PC-3 (cell line): Measurements from ENCODE around the gene HOXA9. TPM values are rescaled to one million over a fixed set of nuclear protein-coding genes. Genes with fewer than 3 reads are reported as not detected.

Source experiments
- ATAC-seq: fragments of 200-7000 bp; cut with Tn5 transposase; 2 replicates; pipeline ENCODE4 v1.9.1; 2020; ENCODE audit warnings: mild to moderate bottlenecking, moderate library complexity
- BruUV-seq: library from RNA; stranded (reverse); fragments of 400-500 nt; replicated peaks from 2 replicates; lab custom pipeline; 2021; lab: Mats Ljungman, UMichigan
- CTCF ChIA-PET: fragments of 300-600 bp; sonication (Branson Sonifier 250); formaldehyde crosslinking; loops from one replicate; lab custom pipeline; 2022; ENCODE audit warnings: antibody characterized with exemption; lab: Charles Lee
- POLR2A ChIA-PET: fragments of 300-600 bp; sonication (Branson Sonifier 250); formaldehyde crosslinking; loops from one replicate; lab custom pipeline; 2022; ENCODE audit warnings: antibody characterized with exemption; ENCODE audit not compliant: unreplicated experiment; lab: Charles Lee
- DNase-seq: peaks from one replicate; pipeline ENCODE4 v3.0.0-alpha.2; 2015
- H2AFZ ChIP-seq: fragments of 300-600 bp; sonication (generic); 2 replicates; pipeline ENCODE4 v1.6.0; 2016; ENCODE audit warnings: antibody characterized with exemption, low read length
- H3F3A ChIP-seq: fragments of 300-600 bp; sonication (generic); one replicate; pipeline ENCODE4 v1.6.0; 2017; ENCODE audit warnings: antibody characterized with exemption, low read length, control low read depth, mild to moderate bottlenecking; ENCODE audit not compliant: unreplicated experiment
- H3K27ac ChIP-seq: fragments of 300-600 bp; sonication (generic); 2 replicates; pipeline ENCODE4 v1.5.1; 2016; ENCODE audit warnings: mild to moderate bottlenecking, low read length
- H3K27me3 ChIP-seq: fragments of 300-600 bp; sonication (generic); 2 replicates; pipeline ENCODE4 v1.6.1; 2016; ENCODE audit warnings: low read length, mixed read lengths
- H3K36me3 ChIP-seq: fragments of 300-600 bp; sonication (generic); 2 replicates; pipeline ENCODE4 v1.6.1; 2016; ENCODE audit warnings: low read depth, mixed run types, low read length, mixed read lengths
- H3K4me1 ChIP-seq: fragments of 300-600 bp; sonication (generic); 2 replicates; pipeline ENCODE4 v1.5.1; 2016; ENCODE audit warnings: low read length; ENCODE audit not compliant: insufficient read depth
- H3K4me2 ChIP-seq: fragments of 300-600 bp; sonication (generic); 2 replicates; pipeline ENCODE4 v1.6.0; 2016; ENCODE audit warnings: low read length
- H3K4me3 ChIP-seq: fragments of 300-600 bp; sonication (generic); 2 replicates; pipeline ENCODE4 v1.5.1; 2016; ENCODE audit warnings: mild to moderate bottlenecking, low read length, mixed read lengths
- H3K79me2 ChIP-seq: fragments of 300-600 bp; sonication (generic); 2 replicates; pipeline ENCODE4 v1.6.1; 2017; ENCODE audit warnings: low read length, mixed read lengths
- H3K9ac ChIP-seq: fragments of 300-600 bp; sonication (generic); 2 replicates; pipeline ENCODE4 v1.6.0; 2016; ENCODE audit warnings: mild to moderate bottlenecking, low read length
- H3K9me2 ChIP-seq: fragments of 300-600 bp; sonication (generic); replicated peaks from 2 replicates; pipeline ENCODE4 v1.6.1; 2016; ENCODE audit warnings: mixed run types, low read length, mixed read lengths
- H3K9me3 ChIP-seq: fragments of 300-600 bp; sonication (generic); 2 replicates; pipeline ENCODE4 v1.6.1; 2016; ENCODE audit warnings: low read length, mixed read lengths
- H4K20me1 ChIP-seq: fragments of 300-600 bp; sonication (generic); 2 replicates; pipeline ENCODE4 v1.6.1; 2016; ENCODE audit warnings: low read length, mixed read lengths
- EZH2 ChIP-seq: fragments of 300-600 bp; sonication (generic); IDR thresholded peaks from one replicate; pipeline ENCODE4 v1.6.1; 2017; ENCODE audit warnings: antibody characterized with exemption, mild to moderate bottlenecking, low read length; ENCODE audit not compliant: unreplicated experiment
- EZH2phosphoT487 ChIP-seq: fragments of 300-600 bp; sonication (generic); IDR thresholded peaks from 2 replicates; pipeline ENCODE4 v1.6.1; 2018; ENCODE audit warnings: mild to moderate bottlenecking, antibody characterized with exemption, low read length, borderline replicate concordance
- intact Hi-C: fragments of 100-400 bp; cut with micrococcal nuclease; formaldehyde crosslinking; loops from 2 replicates; pipeline ENCODE4 v1.9.0; 2023
- total RNA-seq: library from RNA; depleted of rRNA; stranded (reverse); fragments of >200 nt; gene quantifications from 2 replicates; pipeline ENCODE4 v1.2.3, GENCODE V29; 2014
- TF ChIP-seq, protein P1 (sequence below): fragments of 300-600 bp; sonication (generic); conservative IDR thresholded peaks from 2 replicates; pipeline ENCODE4 v1.5.1; 2017; ENCODE audit warnings: antibody characterized with exemption, low read depth, mild to moderate bottlenecking, low read length

HOXA9 gene
- total RNA-seq, 1 experiment from 2014 or later = 69.0 TPM

DNA sequence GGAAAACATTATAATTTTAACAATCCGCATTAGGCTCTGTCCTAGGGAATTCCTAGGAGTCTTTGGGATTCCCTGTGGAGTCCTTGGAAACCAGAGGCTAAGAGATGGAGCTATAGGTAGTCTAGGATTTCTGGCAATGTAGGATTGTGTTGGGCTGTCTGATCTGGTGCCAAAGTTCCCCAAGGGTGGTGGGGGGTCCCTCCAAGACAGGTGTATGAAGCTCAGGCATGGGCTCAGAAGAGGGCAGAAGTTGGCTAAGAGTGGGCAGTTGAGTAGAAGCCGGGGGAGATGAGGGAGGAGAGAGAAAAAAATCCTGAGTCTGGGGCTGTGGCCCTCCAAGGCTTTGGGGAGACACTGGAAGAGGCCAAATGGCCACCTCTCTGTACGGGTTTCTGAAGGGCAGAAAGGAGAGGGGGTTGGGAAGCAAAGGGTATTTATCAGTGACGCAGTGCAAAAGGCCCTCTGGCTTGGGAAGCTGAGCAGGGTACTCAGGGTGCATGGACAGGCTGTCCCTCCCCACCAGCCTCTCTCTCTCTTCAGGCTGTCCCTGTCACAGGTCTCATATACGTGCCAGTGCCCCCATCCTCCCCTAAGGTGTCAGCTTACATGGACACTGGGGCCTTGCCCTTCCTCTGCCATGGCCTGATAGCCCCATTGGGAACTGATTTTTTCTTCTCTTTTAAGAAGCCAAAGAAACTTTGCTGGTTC lies 18.7 kb downstream of the HOXA9 start:
- ATAC-seq = no peak
- H3K9ac ChIP-seq = no peak overlapping the region

DNA sequence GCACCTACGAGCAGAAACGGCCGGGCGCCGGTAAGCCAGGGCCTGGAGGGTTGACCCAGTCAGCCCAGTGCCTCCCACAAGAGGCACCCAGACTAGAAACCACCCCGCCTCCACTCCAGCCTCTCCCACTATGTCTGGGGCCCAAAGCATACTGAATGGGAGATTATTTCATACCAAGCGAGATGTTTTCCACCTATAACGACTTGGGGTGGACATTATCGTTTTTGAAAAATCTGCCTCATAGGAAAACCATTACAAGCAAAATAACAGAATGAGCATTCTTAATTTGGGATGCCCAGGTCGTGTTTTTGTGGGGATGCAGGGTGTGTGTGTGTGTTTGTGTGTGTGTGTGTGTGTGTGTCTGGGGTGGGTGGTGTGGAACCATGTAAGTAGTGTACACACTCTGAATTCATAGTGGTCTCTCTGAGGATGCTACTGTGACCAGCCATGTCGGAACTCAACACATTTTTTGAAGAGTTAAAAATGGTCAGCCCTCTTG lies 19.4 kb downstream of the HOXA9 start:
- intact Hi-C loops = no loop called here
- H3K9me3 ChIP-seq = no peaks in the 10 kb centered on the region
- no peaks in the 10 kb centered on the region for H3K9me2 ChIP-seq
- H3K4me3 ChIP-seq = no peak overlapping the region
- H2AFZ ChIP-seq = no peak overlapping the region
- no peak for DNase-seq
- CTCF ChIA-PET = no interaction called here
- peaks cover 21% of the 10 kb centered on the region for H3K4me1 ChIP-seq
- ATAC-seq = no peak
- TF ChIP-seq, protein P1, sequence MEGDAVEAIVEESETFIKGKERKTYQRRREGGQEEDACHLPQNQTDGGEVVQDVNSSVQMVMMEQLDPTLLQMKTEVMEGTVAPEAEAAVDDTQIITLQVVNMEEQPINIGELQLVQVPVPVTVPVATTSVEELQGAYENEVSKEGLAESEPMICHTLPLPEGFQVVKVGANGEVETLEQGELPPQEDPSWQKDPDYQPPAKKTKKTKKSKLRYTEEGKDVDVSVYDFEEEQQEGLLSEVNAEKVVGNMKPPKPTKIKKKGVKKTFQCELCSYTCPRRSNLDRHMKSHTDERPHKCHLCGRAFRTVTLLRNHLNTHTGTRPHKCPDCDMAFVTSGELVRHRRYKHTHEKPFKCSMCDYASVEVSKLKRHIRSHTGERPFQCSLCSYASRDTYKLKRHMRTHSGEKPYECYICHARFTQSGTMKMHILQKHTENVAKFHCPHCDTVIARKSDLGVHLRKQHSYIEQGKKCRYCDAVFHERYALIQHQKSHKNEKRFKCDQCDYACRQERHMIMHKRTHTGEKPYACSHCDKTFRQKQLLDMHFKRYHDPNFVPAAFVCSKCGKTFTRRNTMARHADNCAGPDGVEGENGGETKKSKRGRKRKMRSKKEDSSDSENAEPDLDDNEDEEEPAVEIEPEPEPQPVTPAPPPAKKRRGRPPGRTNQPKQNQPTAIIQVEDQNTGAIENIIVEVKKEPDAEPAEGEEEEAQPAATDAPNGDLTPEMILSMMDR = no peak
- TF ChIP-seq EZH2 (no peak), EZH2phosphoT487 (no peak)
- no TSS peak for BruUV-seq
- H3K36me3 ChIP-seq = peaks cover 13% of the 10 kb centered on the region; the same call in 1 of the 2 replicates
- H4K20me1 ChIP-seq = no peaks in the 10 kb centered on the region
- H3K27ac ChIP-seq = no peak overlapping the region
- no peaks in the 10 kb centered on the region for H3F3A ChIP-seq
- H3K27me3 ChIP-seq = no peaks in the 10 kb centered on the region
- H3K9ac ChIP-seq = no peak overlapping the region
- peaks cover 49% of the 10 kb centered on the region for H3K79me2 ChIP-seq
- no peak overlapping the region for H3K4me2 ChIP-seq
- POLR2A ChIA-PET = no interaction called here

More for the DNA sequence above, 18.7 kb downstream of the HOXA9 start:
- BruUV-seq = no TSS peak
- no peaks in the 10 kb centered on the region for H3K27me3 ChIP-seq
- peaks cover 21% of the 10 kb centered on the region for H3K4me1 ChIP-seq
- intact Hi-C loops = no loop called here
- H4K20me1 ChIP-seq = no peaks in the 10 kb centered on the region
- no peak overlapping the region for H3K4me3 ChIP-seq
- H3K36me3 ChIP-seq = peaks cover 13% of the 10 kb centered on the region; the same call in 1 of the 2 replicates
- ChIA-PET CTCF (no interaction called here), POLR2A (no interaction called here)
- H3K4me2 ChIP-seq = peak overlapping the region; percentile 92
- peaks cover 56% of the 10 kb centered on the region for H3K79me2 ChIP-seq
- no peak for DNase-seq
- H2AFZ ChIP-seq = no peak overlapping the region
- H3F3A ChIP-seq = no peaks in the 10 kb centered on the region
- H3K27ac ChIP-seq = no peak overlapping the region
- H3K9me3 ChIP-seq = no peaks in the 10 kb centered on the region
- no peak for TF ChIP-seq EZH2
- TF ChIP-seq, protein P1 = no peak
- TF ChIP-seq EZH2phosphoT487 = no peak
- no peaks in the 10 kb centered on the region for H3K9me2 ChIP-seq
